ENCODE data around the gene RNF157.
"Not testable (repeated sequence)": the region's sequence is repeated elsewhere in the genome, so short reads cannot be mapped to it uniquely, and the experiment has no call there.

Gene RNF157

GRCh38 chr17:76236603-76237002 is 3.7 kb downstream of the RNF157 start:
- no peak for DNase-seq

- no peak for DNase-seq
Observed at GRCh38 chr17:76235883-76236282, 4.4 kb downstream of the RNF157 start.

DNA sequence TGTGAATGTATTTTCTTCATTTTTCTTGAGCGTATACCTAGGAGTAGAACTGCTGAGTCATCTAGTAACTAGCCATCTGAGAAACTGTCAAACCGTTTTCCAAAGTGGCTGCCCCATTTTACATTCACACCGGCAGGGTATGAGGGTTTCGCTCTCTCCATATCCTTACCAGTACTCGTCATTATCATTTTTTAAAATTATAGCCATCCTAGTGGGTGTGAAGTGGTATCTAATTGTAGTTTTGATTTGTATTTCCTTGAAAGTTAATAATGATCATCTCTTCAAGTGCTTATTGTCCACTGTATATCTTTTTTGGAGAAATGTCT is 6.0 kb downstream of the RNF157 start:
- DNase-seq, result no peak

- DNase-seq, result no peak
Observed at GRCh38 chr17:76233588-76234353, 6.5 kb downstream of the RNF157 start.

GRCh38 chr17:76232342-76232741 is 8.0 kb downstream of the RNF157 start:
- DNase-seq, result no peak

DNA sequence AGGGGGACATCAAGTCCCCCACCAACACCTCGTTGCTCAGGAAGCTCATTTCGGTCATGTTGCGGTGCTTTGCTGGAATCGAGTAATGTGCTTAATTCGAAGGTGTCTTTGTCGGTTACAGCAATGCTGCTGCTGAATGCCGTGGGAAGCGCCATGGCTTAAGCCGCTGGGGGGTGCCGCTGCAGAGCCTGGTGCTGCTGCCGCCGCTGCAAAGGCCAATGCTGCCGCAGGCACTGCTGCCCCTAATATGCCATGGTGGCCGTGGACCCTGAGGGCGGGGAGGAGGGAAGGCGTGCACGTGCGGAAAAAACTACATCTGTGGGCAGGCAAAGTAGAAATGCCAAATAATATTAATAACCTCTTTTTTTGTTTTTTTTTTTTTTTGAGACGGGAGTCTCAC is 13.5 kb downstream of the RNF157 start:
- not testable (repeated sequence) for DNase-seq

GRCh38 chr17:76225373-76226086 is 14.8 kb downstream of the RNF157 start:
- not testable (repeated sequence) for DNase-seq

GRCh38 chr17:76223802-76224201 is 16.5 kb downstream of the RNF157 start:
- no peak for DNase-seq

DNA sequence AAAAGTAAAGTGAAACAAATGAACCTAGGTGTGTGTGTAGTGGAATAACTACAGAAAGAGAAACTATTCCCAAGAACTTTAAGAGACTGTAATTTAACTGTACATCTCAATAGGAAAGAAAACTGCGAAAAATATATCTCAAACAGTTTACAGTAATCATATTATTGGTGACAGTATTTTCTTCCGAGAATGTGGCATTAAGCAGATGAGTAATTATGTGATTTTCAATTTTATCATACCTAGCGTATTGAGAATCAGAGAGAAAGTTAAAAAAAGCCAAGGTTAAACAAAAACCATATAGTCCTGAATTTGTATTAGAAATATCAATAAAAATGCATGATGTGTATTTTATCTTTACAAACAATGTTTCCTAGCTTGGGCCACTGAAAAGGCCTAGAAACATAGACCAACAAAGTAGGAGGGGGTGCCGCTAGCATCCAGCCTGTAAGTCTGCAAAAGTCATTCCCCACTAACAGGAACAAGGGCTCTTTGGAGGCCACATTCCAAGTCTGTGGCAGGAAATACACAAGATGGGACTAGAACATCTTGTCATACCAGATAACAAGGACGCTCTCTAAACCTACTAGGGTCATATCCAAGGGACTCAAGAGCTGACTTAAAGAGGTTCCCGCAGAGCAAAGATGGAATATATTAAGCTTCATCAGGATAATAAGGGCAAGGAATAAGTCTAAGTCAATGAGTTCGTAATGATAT is 20.5 kb downstream of the RNF157 start:
- DNase-seq, result no peak

- no peak for DNase-seq
Observed at GRCh38 chr17:76217081-76217480, 23.2 kb downstream of the RNF157 start.

GRCh38 chr17:76213491-76213890 is 26.8 kb downstream of the RNF157 start:
- DNase-seq, result no peak

GRCh38 chr17:76208120-76208519 is 32.2 kb downstream of the RNF157 start:
- no peak for DNase-seq

DNA sequence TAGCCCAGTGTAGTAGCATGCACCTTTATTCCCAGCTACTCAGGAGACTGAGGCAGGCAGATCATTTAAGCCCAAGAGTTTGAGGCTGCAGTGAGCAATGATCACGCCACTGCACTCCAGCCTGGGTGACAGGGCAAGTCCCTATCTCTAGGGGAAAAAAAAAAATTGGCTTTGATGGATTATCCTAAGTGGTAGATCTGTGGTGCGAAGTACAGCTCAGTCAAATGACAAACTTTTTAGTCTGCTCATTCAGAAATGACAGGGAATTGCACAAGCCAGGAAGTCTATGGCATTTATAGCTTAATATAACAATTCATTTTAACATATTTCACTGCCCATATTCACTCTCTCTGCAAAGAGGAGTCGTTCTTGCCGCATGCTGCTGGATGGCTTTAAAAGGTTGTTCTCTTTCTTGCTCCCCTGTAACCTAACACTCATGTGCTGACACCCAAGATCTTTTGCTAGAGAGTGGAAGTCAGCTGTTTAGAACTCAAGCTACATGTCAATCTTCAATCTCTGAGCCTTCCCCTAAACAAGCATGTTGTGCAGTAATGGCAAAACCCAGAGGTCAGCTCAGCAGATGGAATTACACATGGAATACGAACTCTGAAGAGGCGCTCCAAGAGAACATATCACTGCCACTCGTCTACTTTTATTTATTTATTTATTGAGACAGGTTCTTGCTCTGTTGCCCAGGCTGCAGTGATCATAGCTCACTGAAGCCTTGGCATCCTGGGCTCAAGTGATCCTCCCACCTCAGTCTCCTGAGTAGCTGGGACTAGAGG is 32.8 kb downstream of the RNF157 start:
- DNase-seq, result no peak

- not testable (repeated sequence) for DNase-seq
Observed at GRCh38 chr17:76205542-76206144, 34.6 kb downstream of the RNF157 start.

GRCh38 chr17:76204277-76204676 is 36.0 kb downstream of the RNF157 start:
- DNase-seq, result no peak

GRCh38 chr17:76200354-76200753 is 39.9 kb downstream of the RNF157 start:
- DNase-seq, result no peak

DNA sequence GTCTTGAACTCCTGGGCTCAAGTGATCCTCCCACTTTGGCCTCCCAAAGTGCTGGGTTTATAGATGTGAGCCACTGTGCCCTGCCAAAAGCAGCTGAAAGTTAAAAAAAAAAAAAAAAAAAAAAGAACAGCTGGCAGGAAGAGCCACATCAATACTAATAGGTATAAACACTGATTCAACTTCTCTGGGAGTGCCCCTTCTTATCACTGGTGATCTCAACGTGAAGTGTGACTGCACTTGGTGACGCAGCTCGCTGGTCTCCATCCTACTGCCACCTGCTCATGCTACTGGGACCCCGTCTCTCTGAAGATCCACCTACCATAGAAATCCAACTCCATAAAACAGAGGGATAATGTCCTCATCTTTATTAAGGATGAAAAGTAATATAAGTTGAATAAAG is 40.8 kb downstream of the RNF157 start:
- no peak for DNase-seq

GRCh38 chr17:76198702-76199101 is 41.6 kb downstream of the RNF157 start:
- no peak for DNase-seq

DNA sequence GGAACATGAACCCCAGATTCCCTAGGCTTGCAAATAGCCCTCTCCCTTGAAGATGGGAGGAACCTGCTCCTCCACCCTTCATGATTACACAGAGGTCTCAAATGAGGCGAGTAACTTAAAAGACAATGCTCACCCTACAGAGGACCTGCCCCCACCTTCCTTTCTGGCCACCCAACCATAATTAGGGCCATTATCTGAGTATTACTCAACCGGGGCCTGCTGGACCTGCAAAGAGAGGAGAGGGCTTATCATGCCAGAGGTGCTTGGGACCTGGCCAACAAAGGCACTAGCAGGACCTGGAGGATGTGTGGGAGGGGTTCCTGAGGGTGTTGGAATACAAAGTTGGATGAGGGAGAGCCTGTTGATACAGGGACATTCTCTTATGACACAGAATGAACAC is 42.4 kb downstream of the RNF157 start:
- DNase-seq, result no peak

- peak in 1 of 56 donors; percentile 4 for DNase-seq
Observed at GRCh38 chr17:76196675-76197074, 43.6 kb downstream of the RNF157 start.
